WTC11 (cell line): Measurements from ENCODE around the gene ANKZF1.

ENCODE experiments used
- ATF3 ChIP-seq: sonication (generic); formaldehyde crosslinking; conservative IDR thresholded peaks from 2 replicates; pipeline ENCODE4 v1.8.1; 2022; ENCODE audit warnings: mild to moderate bottlenecking, missing genetic modification reagents
- ATF6 ChIP-seq: sonication (generic); formaldehyde crosslinking; IDR thresholded peaks from 2 replicates; pipeline ENCODE4 v1.8.1; 2023; ENCODE audit warnings: mild to moderate bottlenecking, missing genetic modification reagents
- CTCF ChIP-seq: fragments of 200-600 bp; IDR thresholded peaks from 2 replicates; pipeline ENCODE4 v1.8.0; 2022; ENCODE audit warnings: antibody characterized with exemption
- E2F5 ChIP-seq: sonication (generic); formaldehyde crosslinking; IDR thresholded peaks from 2 replicates; pipeline ENCODE4 v1.8.1; 2022; ENCODE audit warnings: mild to moderate bottlenecking, moderate library complexity, missing genetic modification reagents
- HMGA2 ChIP-seq: fragments of 250-450 bp; sonication (Bioruptor Pico); IDR thresholded peaks from 2 replicates; pipeline ENCODE4 v1.4.0; 2021; ENCODE audit warnings: mild to moderate bottlenecking, moderate library complexity
- IRF2 ChIP-seq: sonication (generic); formaldehyde crosslinking; IDR thresholded peaks from 2 replicates; pipeline ENCODE4 v1.8.0; 2022; ENCODE audit warnings: low read depth, missing genetic modification reagents, borderline replicate concordance
- MXD4 ChIP-seq: fragments of 250-450 bp; sonication (Bioruptor Pico); IDR thresholded peaks from 2 replicates; pipeline ENCODE4 v1.8.0; 2021; ENCODE audit warnings: mild to moderate bottlenecking, moderate library complexity, borderline replicate concordance
- OVOL2 ChIP-seq: fragments of 250-450 bp; sonication (Bioruptor Pico); IDR thresholded peaks from 2 replicates; pipeline ENCODE4 v1.9.0; 2021; ENCODE audit warnings: mild to moderate bottlenecking, borderline replicate concordance
- SP1 ChIP-seq: sonication (generic); formaldehyde crosslinking; conservative IDR thresholded peaks from 2 replicates; pipeline ENCODE4 v1.8.1; 2022; ENCODE audit warnings: missing genetic modification reagents
- ZBTB43 ChIP-seq: sonication (generic); formaldehyde crosslinking; IDR thresholded peaks from 2 replicates; pipeline ENCODE4 v1.8.1; 2023; ENCODE audit warnings: mild to moderate bottlenecking, missing genetic modification reagents
- ZMAT4 ChIP-seq: fragments of 250-450 bp; sonication (Bioruptor Pico); IDR thresholded peaks from 2 replicates; pipeline ENCODE4 v1.9.0; 2021; ENCODE audit warnings: mild to moderate bottlenecking
- ZNF416 ChIP-seq: fragments of 250-450 bp; sonication (Bioruptor Pico); IDR thresholded peaks from 2 replicates; pipeline ENCODE4 v1.9.0; 2021; ENCODE audit warnings: mild to moderate bottlenecking, inconsistent platforms

- TF ChIP-seq IRF2 (CRISPR knock-in tag): no peak
- TF ChIP-seq ZMAT4: no peak
- TF ChIP-seq ATF6 (CRISPR knock-in tag): no peak
- TF ChIP-seq CTCF: no peak
- TF ChIP-seq OVOL2 (CRISPR knock-in tag): no peak
- no peak for TF ChIP-seq ATF3 (CRISPR knock-in tag)
- TF ChIP-seq E2F5 (CRISPR knock-in tag): no peak
- TF ChIP-seq SP1 (CRISPR knock-in tag): no peak
- TF ChIP-seq HMGA2: no peak
- no peak for TF ChIP-seq ZNF416
- no peak for TF ChIP-seq ZBTB43
- TF ChIP-seq MXD4 (CRISPR knock-in tag): no peak
Observed at GRCh38 chr2:219247678-219248642, 18.4 kb downstream of the ANKZF1 start.
